Measurements from ENCODE around the gene HLA-DPB1.
"Not testable (repeated sequence)": the region's sequence is repeated elsewhere in the genome, so short reads cannot be mapped to it uniquely, and the experiment has no call there.

Gene HLA-DPB1

GRCh38 chr6:33095681-33096080, 19.9 kb downstream of the HLA-DPB1 start:
- no peak overlapping the region for H3K4me3 ChIP-seq (ENCODE audit: low read depth, low read length)
- in situ Hi-C loops (cut with HindIII; ENCODE audit: low sequenced_read_pairs), result no loop called here
- no peak for TF ChIP-seq CTCF (IDR thresholded peaks at IDR 0.05; ENCODE audit: low read depth, low read length)
- no peak for DNase-seq (ENCODE audit: low read depth, low spot score)

- H3K4me3 ChIP-seq (ENCODE audit: low read depth, low read length); DNase-seq (ENCODE audit: low read depth, low spot score); in situ Hi-C loops (cut with HindIII; ENCODE audit: low sequenced_read_pairs): not testable (repeated sequence)
Observed at GRCh38 chr6:33101121-33101737, 25.4 kb downstream of the HLA-DPB1 start.

DNA sequence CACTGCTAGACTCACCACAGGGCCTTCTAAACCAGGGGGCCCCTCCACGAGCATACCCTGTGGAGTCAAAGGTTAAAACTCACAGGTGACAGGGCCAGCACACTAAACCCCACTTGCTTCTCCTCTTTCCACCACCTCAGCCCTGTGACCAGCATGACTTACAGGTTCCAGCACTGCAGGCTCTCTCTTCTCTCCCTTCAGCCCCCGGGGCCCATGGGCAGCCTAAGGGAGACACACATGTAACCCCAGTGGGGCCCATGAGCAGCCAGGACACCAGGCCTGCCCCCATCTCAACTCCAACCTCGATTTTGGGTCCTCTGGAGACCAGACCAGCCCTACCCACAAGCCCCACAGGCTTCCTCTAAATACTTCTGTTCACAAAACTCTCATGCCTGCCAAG, 28.0 kb downstream of the HLA-DPB1 start:
- H3K4me3 ChIP-seq (ENCODE audit: low read depth, low read length), result no peak overlapping the region
- DNase-seq (ENCODE audit: low read depth, low spot score), result no peak
- in situ Hi-C loops (cut with HindIII; ENCODE audit: low sequenced_read_pairs), result no loop called here
- no peak for TF ChIP-seq CTCF (IDR thresholded peaks at IDR 0.05; ENCODE audit: low read depth, low read length)

DNA sequence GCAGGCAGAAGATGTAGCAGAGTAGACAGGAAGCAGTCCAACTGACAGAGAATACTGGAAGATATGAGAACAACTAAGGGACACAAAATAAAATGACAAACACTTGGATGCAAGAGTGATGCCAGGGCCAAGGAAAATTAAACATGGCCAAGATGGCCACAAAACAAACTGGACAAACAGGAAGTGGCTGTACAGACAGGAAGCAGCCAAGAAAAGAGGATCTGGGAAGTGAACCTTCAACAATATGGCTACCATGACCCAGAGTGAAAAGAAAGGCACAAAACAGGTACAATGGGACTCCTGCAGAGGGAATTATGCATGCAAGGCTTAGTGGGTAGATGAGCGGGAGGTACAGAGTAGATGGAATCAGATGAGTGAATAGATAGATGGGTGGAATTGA, 29.1 kb downstream of the HLA-DPB1 start:
- in situ Hi-C loops (cut with HindIII; ENCODE audit: low sequenced_read_pairs), result no loop called here
- DNase-seq (ENCODE audit: low read depth, low spot score), result no peak
- H3K4me3 ChIP-seq (ENCODE audit: low read depth, low read length), result no peak overlapping the region
- no peak for TF ChIP-seq CTCF (IDR thresholded peaks at IDR 0.05; ENCODE audit: low read depth, low read length)

- in situ Hi-C loops (cut with HindIII; ENCODE audit: low sequenced_read_pairs), result no loop called here
- no peak for TF ChIP-seq CTCF (IDR thresholded peaks at IDR 0.05; ENCODE audit: low read depth, low read length)
- DNase-seq (ENCODE audit: low read depth, low spot score), result no peak
- H3K4me3 ChIP-seq (ENCODE audit: low read depth, low read length), result no peak overlapping the region
Observed at GRCh38 chr6:33105386-33105785, 29.6 kb downstream of the HLA-DPB1 start.

DNA sequence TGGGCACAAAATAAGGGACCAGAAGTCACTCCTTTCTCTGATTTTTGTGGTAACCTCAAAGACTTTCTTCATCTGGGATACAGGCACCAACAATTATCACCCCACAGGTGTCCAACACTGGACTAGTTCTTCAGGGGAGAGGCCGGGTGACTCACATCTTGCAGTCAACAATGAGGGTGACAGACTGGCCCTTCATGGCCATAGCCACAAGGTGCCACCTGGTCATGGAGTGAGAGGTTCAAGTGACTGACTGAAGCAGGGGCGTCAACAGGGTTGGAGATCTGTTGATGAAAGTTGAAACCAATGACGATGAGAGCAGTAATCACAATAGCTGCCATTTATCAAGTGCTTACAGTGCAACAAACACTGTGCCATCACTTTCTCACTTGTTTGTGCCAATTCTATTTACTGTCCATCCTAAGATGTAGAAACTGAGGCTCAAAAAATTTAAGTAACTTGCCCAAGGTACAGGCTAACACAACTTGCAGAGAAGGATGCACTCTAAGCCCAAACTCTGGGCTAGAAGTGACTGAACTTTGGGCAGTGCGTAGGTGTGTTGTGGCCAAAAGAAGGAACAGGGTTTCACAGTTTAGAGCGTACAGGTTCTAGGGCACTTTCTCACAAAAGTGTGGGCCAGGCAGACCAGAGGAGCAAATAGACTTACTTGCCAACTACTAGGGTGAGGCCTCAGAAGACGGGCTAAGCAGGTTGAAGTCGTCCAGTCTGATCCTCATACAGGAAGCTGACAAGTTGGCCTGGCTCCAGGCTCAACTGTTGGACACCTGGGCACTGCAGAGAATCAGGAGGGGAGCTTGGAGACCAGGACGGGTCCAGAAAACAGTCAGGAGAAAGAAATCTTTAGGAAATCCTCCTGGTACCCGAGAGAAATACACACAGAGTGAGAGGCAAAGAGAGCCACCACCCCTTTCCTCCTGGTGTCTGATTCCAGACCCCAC, 30.4 kb downstream of the HLA-DPB1 start:
- TF ChIP-seq CTCF (IDR thresholded peaks at IDR 0.05; ENCODE audit: low read depth, low read length), result no peak
- H3K4me3 ChIP-seq (ENCODE audit: low read depth, low read length), result no peak overlapping the region
- no peak for DNase-seq (ENCODE audit: low read depth, low spot score)
- in situ Hi-C loops (cut with HindIII; ENCODE audit: low sequenced_read_pairs), result no loop called here

DNA sequence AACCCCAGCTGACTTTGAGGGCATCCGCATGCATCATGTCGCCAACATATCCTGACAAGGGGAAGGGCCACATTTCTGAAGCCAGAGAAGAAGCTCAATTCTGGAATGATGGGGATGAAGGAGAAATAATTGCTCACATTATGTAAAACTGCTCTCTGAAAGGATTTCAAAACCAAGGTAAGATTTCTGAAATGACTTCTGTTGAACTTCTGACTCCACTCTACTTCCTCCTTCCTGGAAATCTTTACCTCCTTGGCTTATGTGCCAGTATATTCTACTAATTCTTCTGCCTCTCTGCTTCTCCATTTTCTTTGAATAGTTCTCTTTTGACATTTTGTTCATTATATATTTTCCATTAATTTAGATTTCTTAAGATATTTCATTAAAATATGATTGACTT, 31.9 kb downstream of the HLA-DPB1 start:
- in situ Hi-C loops (cut with HindIII; ENCODE audit: low sequenced_read_pairs), result no loop called here
- no peak for DNase-seq (ENCODE audit: low read depth, low spot score)
- no peak overlapping the region for H3K4me3 ChIP-seq (ENCODE audit: low read depth, low read length)
- no peak for TF ChIP-seq CTCF (IDR thresholded peaks at IDR 0.05; ENCODE audit: low read depth, low read length)
